Activated naive CD8-positive, alpha-beta T cell treated with anti-CD3 and anti-CD28 coated beads, Interleukin-2, amount 10 ng/mL, durations not matched to agents 7 days and 5 days (primary cell): Measurements from ENCODE around the gene NFATC1. TPM values are rescaled to one million over a fixed set of nuclear protein-coding genes. Genes with fewer than 3 reads are reported as not detected.

Experiments
- ATAC-seq: fragments of 150-1000 bp; cut with Tn5 transposase; one replicate; pipeline ENCODE4 v1.10.0; 2021; ENCODE audit warnings: low read depth, moderate library complexity
- POLR2A ChIA-PET: fragments of 350-600 bp; sonication (Branson Sonifier 250); formaldehyde crosslinking; loops from one replicate; lab custom pipeline; 2021; ENCODE audit warnings: antibody characterized with exemption; lab: Charles Lee
- DNase-seq: peaks from one replicate; pipeline ENCODE4 v3.0.0; 2021
- H3K27ac Mint-ChIP-seq: one replicate; pipeline ENCODE4 v1.8.0; 2022; ENCODE audit warnings: mild to moderate bottlenecking, mixed read lengths
- H3K27me3 Mint-ChIP-seq: one replicate; pipeline ENCODE4 v1.8.0; 2022; ENCODE audit warnings: mild to moderate bottlenecking, moderate library complexity, mixed read lengths
- H3K36me3 Mint-ChIP-seq: one replicate; pipeline ENCODE4 v1.8.0; 2021; ENCODE audit warnings: mild to moderate bottlenecking, mixed read lengths
- H3K4me1 Mint-ChIP-seq: one replicate; pipeline ENCODE4 v1.8.0; 2021; ENCODE audit warnings: mixed read lengths
- H3K4me3 Mint-ChIP-seq: one replicate; pipeline ENCODE4 v1.8.0; 2022; ENCODE audit warnings: mild to moderate bottlenecking, moderate library complexity, mixed read lengths
- H3K9me3 Mint-ChIP-seq: one replicate; pipeline ENCODE4 v1.8.0; 2021; ENCODE audit warnings: mixed read lengths
- total RNA-seq, 2 experiments: library from RNA; stranded (reverse); gene quantifications; one replicate each; pipeline ENCODE4 v1.2.3, GENCODE V29; 2021

The NFATC1 gene
- total RNA-seq, 2 experiments from 2014 or later, result 46.9 to 50.8 TPM

GRCh38 chr18:79397830-79398761 is 2.4 kb downstream of the NFATC1 start:
- Mint-ChIP-seq H3K4me3 (peak overlapping the region; percentile 78), H3K27me3 (peaks cover 2% of the 10 kb centered on the region), H3K9me3 (no peaks in the 10 kb centered on the region), H3K36me3 (peaks cover 6% of the 10 kb centered on the region), H3K4me1 (peaks cover 22% of the 10 kb centered on the region), H3K27ac (peak overlapping the region; percentile 25)
- POLR2A ChIA-PET, result interaction anchor here (1.3 to 3.4 kb wide), 2 partner anchors 125 to 281 kb away, joined by 3 to 21 read pairs; no protein-coding TSS in a partner anchor
- DNase-seq (no peak), ATAC-seq (no peak)

DNA sequence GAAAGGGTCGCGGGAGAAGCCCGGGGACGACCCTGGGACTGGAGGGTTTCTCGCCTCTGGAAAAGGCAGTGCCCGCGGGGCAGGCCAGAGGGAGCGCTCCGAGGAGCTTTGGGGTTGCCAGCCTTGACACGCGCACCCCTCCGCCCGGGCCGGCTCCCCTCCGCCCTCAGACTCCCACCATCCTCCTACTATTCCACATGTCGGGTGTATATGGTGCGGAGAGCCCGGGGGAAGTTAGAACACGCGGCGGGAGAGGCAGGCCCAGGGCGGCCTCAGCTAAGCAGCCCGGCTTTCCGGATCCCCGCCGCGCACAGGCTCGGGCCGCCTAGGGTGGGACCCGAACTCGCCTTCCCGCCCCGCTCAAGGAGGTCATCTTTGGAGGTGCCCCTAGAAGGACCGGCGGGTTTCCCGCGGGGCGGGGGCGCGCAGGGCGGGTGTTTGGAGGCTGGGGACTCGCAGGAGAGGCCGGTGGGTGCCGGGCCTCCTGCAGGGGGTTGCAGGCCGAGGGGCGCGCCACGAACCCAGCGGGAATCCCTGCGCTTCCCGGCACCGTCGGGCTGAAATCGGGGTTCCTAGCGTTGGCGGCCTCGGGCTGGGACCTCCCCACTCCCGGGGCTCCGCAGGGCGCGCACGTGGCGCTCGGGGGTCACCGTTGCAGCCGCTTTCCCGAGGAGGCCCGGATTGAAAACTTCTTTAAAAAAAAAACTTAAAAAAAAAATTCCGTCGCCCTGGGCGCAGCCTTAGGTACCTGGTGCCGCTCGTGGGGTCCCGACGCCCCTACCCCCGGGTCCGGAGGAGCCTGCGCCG is 3.7 kb downstream of the NFATC1 start:
- POLR2A ChIA-PET, result interaction anchor here (1.0 to 3.4 kb wide), 2 partner anchors 108 to 124 kb away, joined by 4 to 21 read pairs; no protein-coding TSS in a partner anchor
- DNase-seq (peak; percentile 66), ATAC-seq (peak; percentile 19)
- H3K36me3 Mint-ChIP-seq, result peaks cover 6% of the 10 kb centered on the region
- H3K4me3 Mint-ChIP-seq, result peak overlapping the region; percentile 78
- H3K9me3 Mint-ChIP-seq, result no peaks in the 10 kb centered on the region
- peak overlapping the region; percentile 80 for H3K27ac Mint-ChIP-seq
- peaks cover 2% of the 10 kb centered on the region for H3K27me3 Mint-ChIP-seq
- H3K4me1 Mint-ChIP-seq, result peaks cover 29% of the 10 kb centered on the region

GRCh38 chr18:79400091-79400590 is 4.4 kb downstream of the NFATC1 start:
- no peaks in the 10 kb centered on the region for H3K9me3 Mint-ChIP-seq
- H3K27me3 Mint-ChIP-seq, result no peaks in the 10 kb centered on the region
- H3K4me1 Mint-ChIP-seq, result peaks cover 30% of the 10 kb centered on the region
- POLR2A ChIA-PET, result interaction anchor here (1.3 to 1.5 kb wide), 2 partner anchors 120 to 123 kb away, joined by 3 to 6 read pairs; no protein-coding TSS in a partner anchor
- no peak overlapping the region for H3K4me3 Mint-ChIP-seq
- DNase-seq (peak; percentile 69), ATAC-seq (peak; percentile 15)
- peaks cover 6% of the 10 kb centered on the region for H3K36me3 Mint-ChIP-seq
- H3K27ac Mint-ChIP-seq, result no peak overlapping the region

- DNase-seq (peak; percentile 57), ATAC-seq (peak; percentile 11)
- POLR2A ChIA-PET, result interaction anchor here (1.3 to 1.5 kb wide), 2 partner anchors 119 to 123 kb away, joined by 3 to 6 read pairs; no protein-coding TSS in a partner anchor
- Mint-ChIP-seq H3K36me3 (peaks cover 8% of the 10 kb centered on the region), H3K9me3 (no peaks in the 10 kb centered on the region), H3K27me3 (no peaks in the 10 kb centered on the region), H3K4me3 (peak overlapping the region; percentile 94), H3K27ac (peak overlapping the region; percentile 97), H3K4me1 (peaks cover 33% of the 10 kb centered on the region)
These were observed 5.1 kb downstream of the NFATC1 start for GRCh38 chr18:79400591-79401381.

GRCh38 chr18:79401494-79402208 is 5.9 kb downstream of the NFATC1 start:
- DNase-seq, result peak; percentile 36

GRCh38 chr18:79402209-79402576 is 6.5 kb downstream of the NFATC1 start:
- no peaks in the 10 kb centered on the region for H3K27me3 Mint-ChIP-seq
- peak overlapping the region; percentile 96 for H3K27ac Mint-ChIP-seq
- H3K9me3 Mint-ChIP-seq, result no peaks in the 10 kb centered on the region
- DNase-seq (peak; percentile 37), ATAC-seq (no peak)
- peaks cover 40% of the 10 kb centered on the region for H3K4me1 Mint-ChIP-seq
- POLR2A ChIA-PET, result no interaction called here
- peaks cover 15% of the 10 kb centered on the region for H3K36me3 Mint-ChIP-seq
- H3K4me3 Mint-ChIP-seq, result peak overlapping the region; percentile 80

More at GRCh38 chr18:79401494-79402208, 5.9 kb downstream of the NFATC1 start:
- Mint-ChIP-seq H3K36me3 (peaks cover 15% of the 10 kb centered on the region), H3K27me3 (no peaks in the 10 kb centered on the region), H3K27ac (peak overlapping the region; percentile 97), H3K4me1 (peaks cover 40% of the 10 kb centered on the region), H3K4me3 (peak overlapping the region; percentile 94), H3K9me3 (no peaks in the 10 kb centered on the region)
- ATAC-seq, result no peak
- POLR2A ChIA-PET, result interaction anchor here (1.3 to 1.5 kb wide), 2 partner anchors 118 to 122 kb away, joined by 3 to 6 read pairs; no protein-coding TSS in a partner anchor

- DNase-seq (peak; percentile 40), ATAC-seq (no peak)
- Mint-ChIP-seq H3K4me1 (peaks cover 41% of the 10 kb centered on the region), H3K36me3 (peaks cover 16% of the 10 kb centered on the region), H3K27ac (peak overlapping the region; percentile 96), H3K4me3 (peak overlapping the region; percentile 80), H3K9me3 (no peaks in the 10 kb centered on the region), H3K27me3 (no peaks in the 10 kb centered on the region)
- POLR2A ChIA-PET, result interaction anchor here (1.3 kb wide), 1 partner anchor 120 kb away, joined by 3 read pairs; no protein-coding TSS in a partner anchor
These were observed 7.4 kb downstream of the NFATC1 start for GRCh38 chr18:79402977-79403722.

GRCh38 chr18:79403723-79404566 is 8.2 kb downstream of the NFATC1 start:
- Mint-ChIP-seq H3K36me3 (peaks cover 16% of the 10 kb centered on the region), H3K4me1 (peaks cover 36% of the 10 kb centered on the region), H3K9me3 (no peaks in the 10 kb centered on the region), H3K27me3 (no peaks in the 10 kb centered on the region), H3K4me3 (peak overlapping the region; percentile 80), H3K27ac (peak overlapping the region; percentile 96)
- POLR2A ChIA-PET, result interaction anchor here (1.3 kb wide), 1 partner anchor 119 kb away, joined by 3 read pairs; no protein-coding TSS in a partner anchor
- DNase-seq (no peak), ATAC-seq (no peak)

GRCh38 chr18:79404567-79404910 is 8.8 kb downstream of the NFATC1 start:
- peak overlapping the region; percentile 80 for H3K4me3 Mint-ChIP-seq
- peaks cover 35% of the 10 kb centered on the region for H3K4me1 Mint-ChIP-seq
- H3K27me3 Mint-ChIP-seq, result no peaks in the 10 kb centered on the region
- ATAC-seq (no peak), DNase-seq (no peak)
- peaks cover 16% of the 10 kb centered on the region for H3K36me3 Mint-ChIP-seq
- peak overlapping the region; percentile 96 for H3K27ac Mint-ChIP-seq
- H3K9me3 Mint-ChIP-seq, result no peaks in the 10 kb centered on the region
- POLR2A ChIA-PET, result interaction anchor here (1.3 kb wide), 1 partner anchor 119 kb away, joined by 10 read pairs; no protein-coding TSS in a partner anchor

- Mint-ChIP-seq H3K4me3 (peak overlapping the region; percentile 73), H3K27ac (peak overlapping the region; percentile 96), H3K36me3 (peaks cover 16% of the 10 kb centered on the region), H3K9me3 (no peaks in the 10 kb centered on the region), H3K4me1 (peaks cover 35% of the 10 kb centered on the region), H3K27me3 (no peaks in the 10 kb centered on the region)
- ATAC-seq (no peak), DNase-seq (no peak)
- POLR2A ChIA-PET, result interaction anchor here (0.9 to 1.5 kb wide), 7 partner anchors 9 to 539 kb away, joined by 3 to 10 read pairs (median 4); partner anchors contain the start of gene NFATC1
These were observed 9.5 kb downstream of the NFATC1 start for GRCh38 chr18:79405019-79405780.
